Gastrocnemius medialis (tissue), 4 donors: ENCODE data around the gene CHP2.

Experiments
- CTCF ChIP-seq, 5 experiments: fragments of 450-650 bp in 3 of 5; fragments of 200-600 bp in 2 of 5; sonication (generic) in 2 of 5; IDR thresholded peaks in 4 of 5; conservative IDR thresholded peaks in 1 of 5; 1 replicate in 4 of 5; 2 replicates in 1 of 5; pipeline ENCODE4 v1.5.1; 2016 to 2019; ENCODE audit warnings: antibody characterized with exemption in 5 of 5, mild to moderate bottlenecking in 3 of 5, moderate library complexity in 3 of 5
- POLR2A ChIP-seq, 2 donors: fragments of 450-650 bp; IDR thresholded peaks; one replicate each; pipeline ENCODE4 v1.6.1; 2017; ENCODE audit warnings: antibody characterized with exemption in 2 of 2, mild to moderate bottlenecking in 2 of 2, moderate library complexity in 2 of 2

- TF ChIP-seq CTCF (IDR thresholded peaks at IDR 0.05 in 4 of 5, conservative IDR thresholded peaks at IDR 0.05 in 1 of 5) (no peak), POLR2A (IDR thresholded peaks at IDR 0.05) (no peak)
Measured at GRCh38 chr16:23706439-23706838, 48.4 kb upstream of the CHP2 start.
